NCI-H2196 treated with DMSO at 0.1 percent for 48 hours (cell line): ENCODE measurements around the gene SUSD1.

Source experiments
- DNase-seq: peaks from one replicate; lab custom pipeline; 2025; ENCODE audit not compliant: unreplicated experiment; lab: John Stamatoyannopoulos, UW

The SUSD1 gene

DNA sequence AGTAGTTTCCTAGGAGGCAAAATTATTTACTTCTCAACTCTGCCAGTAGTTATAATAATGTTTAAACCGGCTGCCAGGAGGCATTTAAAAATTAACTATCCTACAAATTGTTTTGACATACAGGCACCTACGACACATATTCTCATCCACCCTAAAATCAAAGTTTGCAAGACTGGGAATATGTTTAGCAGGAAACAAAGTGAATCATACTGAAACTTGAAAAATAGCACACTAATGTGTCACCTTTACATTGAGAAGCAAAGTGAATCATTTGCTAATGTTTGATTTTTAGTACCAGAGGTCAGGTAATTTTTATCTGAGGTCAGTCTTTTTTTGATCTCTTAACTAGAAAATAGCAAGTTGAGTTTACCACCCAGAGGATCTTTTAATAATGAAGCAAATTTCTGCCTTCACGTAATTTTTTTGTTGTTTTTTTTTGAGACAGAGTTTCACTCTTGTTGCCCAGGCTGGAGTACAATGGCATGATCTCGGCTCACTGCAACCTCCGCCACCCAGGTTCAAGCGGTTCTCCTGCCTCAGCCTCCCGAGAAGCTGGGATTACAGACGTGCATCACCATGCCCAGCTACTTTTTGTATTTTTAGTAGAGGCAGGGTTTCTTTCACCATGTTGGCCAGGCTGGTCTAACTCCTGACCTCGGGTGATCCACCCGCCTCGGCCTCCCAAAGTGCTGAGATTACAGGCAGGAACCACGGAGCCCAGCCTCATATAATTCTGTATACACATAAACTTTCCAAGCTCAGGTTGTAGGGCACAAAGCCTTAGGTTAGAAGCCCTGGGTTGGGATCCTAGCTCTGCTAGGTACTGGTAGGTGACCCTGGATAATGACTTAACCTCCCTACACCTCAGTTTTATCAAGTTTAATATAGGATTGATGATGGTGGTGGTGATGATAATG is 154.2 kb downstream of the SUSD1 start:
- no peak for DNase-seq

GRCh38 chr9:112017878-112018277 is 157.2 kb downstream of the SUSD1 start:
- no peak for DNase-seq

- DNase-seq, result no peak
These were observed 159.4 kb downstream of the SUSD1 start for GRCh38 chr9:112015736-112016135.

DNA sequence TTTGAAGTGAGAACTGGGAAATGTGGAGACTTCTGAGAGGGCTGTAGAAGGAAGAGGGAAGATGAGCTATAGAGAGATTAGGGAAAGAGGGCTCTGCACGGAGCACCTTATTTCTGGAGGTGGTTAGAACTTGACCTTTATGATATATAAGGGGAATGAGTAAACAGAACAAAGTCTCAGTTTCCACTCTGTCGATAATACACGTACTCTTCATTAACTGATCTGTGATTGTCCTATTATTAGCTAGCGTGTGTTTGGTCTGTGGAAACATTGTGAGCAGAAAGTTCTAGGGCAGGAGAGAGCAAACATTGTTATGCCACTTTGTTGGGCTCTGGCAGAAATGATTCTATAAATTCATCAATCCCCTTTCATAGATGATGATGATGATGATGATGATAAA is 159.9 kb downstream of the SUSD1 start:
- DNase-seq, result no peak

DNA sequence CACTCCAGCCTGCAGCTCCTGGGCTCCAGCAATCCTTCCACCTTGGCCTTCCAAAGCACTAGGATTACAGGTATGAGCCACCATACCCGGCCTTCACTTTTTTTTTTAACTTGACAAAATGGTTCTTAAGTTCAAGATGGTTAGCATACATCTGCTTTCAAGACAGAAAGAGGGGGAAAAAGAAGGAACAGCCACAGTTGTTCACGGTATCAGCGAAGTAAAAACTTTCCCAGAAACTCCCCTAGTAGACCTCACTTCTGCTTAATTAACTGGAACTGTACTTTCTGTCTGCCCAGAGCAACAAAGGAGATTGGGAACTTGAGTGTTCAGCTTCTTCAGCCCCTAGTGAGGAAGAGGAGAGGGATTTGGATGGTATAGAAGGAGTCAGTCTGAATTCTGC is 161.8 kb downstream of the SUSD1 start:
- no peak for DNase-seq

DNA sequence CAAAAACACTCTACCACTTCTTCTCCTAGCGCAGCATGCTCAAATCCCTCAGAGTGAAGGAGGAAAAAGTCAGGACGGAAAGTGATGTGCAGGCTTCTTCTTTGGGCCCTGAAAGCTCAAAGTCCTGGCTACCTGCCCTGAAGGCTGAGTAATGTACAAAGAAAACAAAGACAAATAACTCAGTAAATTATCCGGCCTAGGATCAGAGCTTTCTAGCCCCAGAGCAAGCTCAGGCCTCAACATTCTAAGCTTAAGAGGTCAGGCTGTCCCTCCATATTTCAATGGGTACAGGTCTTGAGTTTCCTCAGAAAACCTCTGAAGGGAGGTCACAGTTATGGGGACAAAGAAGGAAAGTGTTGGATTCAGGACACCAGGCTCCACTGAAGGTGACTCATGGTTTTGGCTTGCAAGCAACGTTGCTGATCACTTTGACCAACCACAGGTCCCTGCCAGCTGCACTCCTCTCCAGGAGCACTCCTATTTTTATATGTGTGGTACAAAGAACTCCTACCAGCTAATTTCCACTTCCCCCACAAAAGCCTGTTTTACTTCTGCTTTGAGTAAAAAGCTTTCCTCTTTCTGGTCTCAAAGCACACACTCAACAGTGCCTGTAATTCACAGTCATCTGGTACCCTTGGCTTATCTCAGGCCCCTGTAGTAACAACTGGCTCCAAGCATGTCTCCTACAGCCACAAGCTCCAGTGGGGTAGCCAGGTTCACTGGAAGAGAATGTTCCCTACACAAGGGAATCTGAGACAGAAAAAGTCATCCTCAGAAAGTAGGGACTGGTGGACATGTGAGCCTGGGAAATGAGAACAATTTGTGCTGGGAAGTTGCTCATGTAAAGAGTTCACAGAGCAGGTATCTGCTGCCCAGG is 162.8 kb downstream of the SUSD1 start:
- DNase-seq, result peak; percentile 43

DNA sequence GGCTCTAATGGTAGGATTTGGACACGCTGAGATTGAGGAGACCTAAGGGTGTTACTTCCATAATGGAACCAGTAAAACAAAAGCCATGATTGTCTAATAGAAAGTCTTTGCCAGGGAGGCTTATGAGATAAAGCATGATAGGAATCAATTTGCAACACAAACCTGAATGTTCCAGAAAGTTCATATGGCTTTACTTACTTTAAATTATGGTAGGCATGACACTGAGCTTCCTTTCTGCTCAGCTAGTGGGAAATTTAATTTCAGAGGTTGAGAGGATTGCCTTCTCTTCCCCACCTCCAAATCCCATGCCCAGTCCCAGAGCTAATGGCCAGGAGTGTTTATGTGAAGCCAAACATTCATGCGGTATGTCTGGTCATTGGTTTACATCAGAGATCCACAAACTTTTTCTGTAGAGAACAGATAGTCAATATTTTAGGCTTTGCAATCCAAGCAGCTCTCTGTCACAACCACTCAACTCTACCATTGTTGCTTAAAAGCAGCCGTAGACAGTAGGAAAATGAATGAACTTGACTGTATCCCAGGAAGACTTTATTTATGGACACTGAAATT is 164.0 kb downstream of the SUSD1 start:
- DNase-seq, result no peak

DNA sequence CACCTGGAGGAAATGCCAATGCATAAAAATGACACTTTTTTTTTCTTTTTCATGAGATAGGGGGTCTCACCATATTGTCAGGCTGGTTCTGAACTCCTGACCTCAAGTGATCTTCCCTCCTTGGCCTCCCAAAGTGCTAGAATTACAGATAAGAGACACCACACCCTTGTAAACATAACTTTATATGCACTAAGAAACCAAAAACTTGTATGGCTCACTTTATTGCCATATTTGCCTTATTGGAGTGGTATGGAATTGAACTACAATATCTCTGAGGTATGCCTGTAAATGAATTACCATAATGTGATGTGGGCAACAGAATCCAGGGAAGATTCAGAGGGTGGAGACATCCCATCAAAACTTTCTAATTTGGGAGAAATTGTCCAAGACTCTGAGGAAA is 164.6 kb downstream of the SUSD1 start:
- no peak for DNase-seq

GRCh38 chr9:112009656-112010055 is 165.4 kb downstream of the SUSD1 start:
- DNase-seq, result no peak

- DNase-seq, result no peak
These were observed 167.4 kb downstream of the SUSD1 start for GRCh38 chr9:112007575-112008240.

DNA sequence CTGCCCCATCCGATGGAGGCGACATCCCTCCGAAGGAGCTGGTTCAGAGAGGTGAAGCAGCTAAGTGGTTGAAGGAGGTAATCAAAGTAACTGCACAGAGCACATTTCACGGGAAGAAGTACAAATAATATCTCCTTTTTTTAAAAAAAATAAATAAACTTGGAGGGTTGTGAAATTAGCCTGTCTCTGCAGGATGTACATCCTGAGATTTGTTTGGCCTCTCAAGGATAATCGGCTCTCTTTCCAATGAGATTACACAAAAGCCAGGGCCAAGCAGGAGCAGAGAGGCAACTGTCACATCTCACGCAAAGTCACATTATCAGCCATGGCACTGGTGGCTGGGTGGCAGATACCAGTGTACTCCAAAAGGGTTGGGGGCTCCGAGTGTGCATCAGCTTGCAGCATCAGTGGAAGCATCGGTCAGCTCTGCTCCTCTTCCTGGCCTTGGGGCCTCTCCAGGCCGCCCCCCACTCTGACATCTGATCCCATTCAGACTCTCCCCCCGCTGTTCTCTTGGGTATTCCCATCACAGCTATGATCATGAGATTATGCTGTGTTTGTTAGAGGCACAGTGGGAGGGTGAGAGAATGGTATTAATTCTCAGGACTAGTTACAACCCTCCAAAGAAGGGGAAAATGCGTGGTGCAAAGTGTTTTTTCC is 168.6 kb downstream of the SUSD1 start:
- no peak for DNase-seq

DNA sequence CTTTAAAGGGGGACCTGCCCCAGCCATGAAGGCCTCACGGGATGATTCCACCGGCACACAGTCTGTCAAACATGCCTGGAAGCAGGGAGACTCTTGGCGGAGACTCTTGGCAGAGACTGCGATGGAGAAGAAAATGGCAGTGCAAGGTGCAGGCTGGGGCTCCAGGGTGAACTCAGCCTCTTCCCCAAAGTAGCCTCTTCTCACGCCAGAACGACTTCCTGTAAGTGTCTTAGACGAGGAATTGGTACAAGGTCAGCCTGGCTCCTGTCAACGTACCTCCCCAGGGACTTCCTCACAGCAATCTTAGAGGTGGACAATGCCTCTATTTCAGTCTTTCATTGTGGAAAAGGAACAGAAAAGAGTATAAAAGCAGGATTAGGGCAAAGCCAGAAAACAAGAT is 169.2 kb downstream of the SUSD1 start:
- DNase-seq, result no peak

DNA sequence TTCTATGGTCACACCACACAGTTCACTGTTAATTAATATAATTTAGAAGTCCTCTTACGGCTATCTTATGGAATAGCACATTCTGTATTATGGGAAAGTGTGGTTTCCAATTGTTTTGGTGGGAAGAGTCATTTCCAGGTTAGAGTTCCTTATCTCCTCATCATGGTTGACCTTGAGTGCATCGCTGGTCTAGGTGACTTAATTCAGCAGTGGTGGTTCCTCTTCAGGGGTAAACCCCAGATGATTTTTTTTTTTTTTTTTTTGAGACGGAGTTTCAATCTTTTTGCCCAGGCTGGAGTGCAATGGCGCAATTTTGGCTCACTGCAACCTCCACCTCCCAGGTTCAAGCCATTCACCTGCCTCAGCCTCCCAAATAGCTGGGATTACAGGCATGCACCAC is 171.6 kb downstream of the SUSD1 start:
- DNase-seq, result no peak

- DNase-seq, result no peak
These were observed 172.1 kb downstream of the SUSD1 start for GRCh38 chr9:112002847-112003457.

DNA sequence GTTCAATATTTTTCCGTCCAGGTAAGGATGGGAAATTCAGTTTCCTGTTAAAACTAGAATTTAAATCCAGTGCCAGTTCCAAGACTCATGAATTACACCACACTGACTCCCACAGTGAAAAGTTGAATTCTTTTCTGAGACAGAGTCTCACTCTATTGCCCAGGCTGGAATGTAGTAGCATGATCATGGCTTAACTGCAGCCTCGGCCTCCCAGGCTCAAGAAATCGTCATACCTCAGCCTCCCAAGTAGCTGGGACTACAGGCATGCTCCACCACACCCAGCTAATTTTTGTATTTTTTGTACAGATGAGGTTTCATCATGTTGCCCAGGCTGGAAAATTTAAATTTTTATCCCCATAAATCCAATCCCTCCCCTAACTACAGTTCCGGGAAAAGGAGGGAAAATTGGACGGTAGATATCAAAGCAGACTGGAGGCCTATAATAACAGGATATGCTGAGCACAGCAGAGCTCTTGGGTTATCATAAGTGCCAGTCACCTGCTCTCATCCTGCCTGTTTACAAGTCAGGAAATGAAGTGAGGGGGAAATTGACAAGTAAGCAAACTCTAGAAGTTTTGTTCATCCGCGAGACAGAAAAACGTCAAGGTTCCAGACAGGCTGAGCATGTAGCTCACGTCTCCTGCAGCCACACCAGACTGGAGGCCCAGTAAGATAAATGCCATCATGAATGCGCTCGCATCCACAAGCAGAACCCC is 172.8 kb downstream of the SUSD1 start:
- DNase-seq, result no peak

- no peak for DNase-seq
These were observed 174.4 kb downstream of the SUSD1 start for GRCh38 chr9:112000743-112001142.

DNA sequence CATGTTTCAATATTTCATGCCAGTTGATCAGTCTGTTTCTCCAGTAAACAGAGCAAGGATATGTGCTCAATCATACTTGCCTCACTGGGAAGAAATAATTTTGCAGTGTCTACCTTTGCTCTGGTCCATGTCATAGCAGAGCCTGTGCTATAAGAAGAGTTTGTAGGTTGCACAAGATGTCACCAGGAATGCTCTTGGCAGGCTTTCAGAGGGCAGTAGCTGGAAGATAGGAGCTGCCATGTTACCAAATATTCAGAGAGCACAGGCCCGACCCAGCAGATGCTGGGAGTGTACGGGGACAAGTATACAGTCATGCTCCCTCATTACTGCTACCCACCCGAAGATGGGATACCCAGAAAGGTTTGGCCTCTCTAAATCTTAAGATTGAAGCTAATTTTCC is 175.8 kb downstream of the SUSD1 start:
- DNase-seq, result no peak

- DNase-seq, result no peak
These were observed 177.3 kb downstream of the SUSD1 start for GRCh38 chr9:111997831-111998230.

- no peak for DNase-seq
These were observed 180.2 kb downstream of the SUSD1 start for GRCh38 chr9:111994831-111995458.
